B cell (primary cell): Measurements from ENCODE around the gene GRIN2D.

Experiments used
- EZH2 ChIP-seq: IDR thresholded peaks from 2 replicates; pipeline ENCODE4 v1.6.1; 2012; ENCODE audit warnings: borderline replicate concordance, low read depth, mild to moderate bottlenecking, moderate library complexity, low read length; ENCODE audit not compliant: insufficient read depth, poor library complexity, severe bottlenecking
- TF ChIP-seq, protein P1 (sequence below): fragments of 200-600 bp; IDR thresholded peaks from one replicate; pipeline ENCODE4 v1.8.0; 2022; ENCODE audit warnings: antibody characterized with exemption, mild to moderate bottlenecking

DNA sequence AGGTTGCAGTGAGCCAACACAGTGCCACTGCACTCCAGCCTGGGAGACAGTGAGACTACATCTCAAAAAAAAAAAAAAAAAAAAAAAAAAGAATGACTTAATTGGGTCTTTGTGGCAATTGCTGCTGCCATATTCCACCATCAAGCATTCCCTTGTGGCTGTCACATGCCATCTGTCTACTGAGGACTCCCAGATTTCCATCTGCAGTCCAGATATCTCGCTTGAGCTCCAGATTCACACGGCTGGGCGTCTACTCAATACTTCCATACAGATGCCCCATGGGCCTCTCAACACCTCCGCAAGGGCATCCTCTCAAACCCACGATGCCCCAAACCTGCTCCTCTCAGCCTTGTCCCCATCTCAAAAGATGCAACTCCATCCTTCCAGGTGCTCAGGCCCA is 42.6 kb upstream of the GRIN2D start:
- TF ChIP-seq, protein P1, sequence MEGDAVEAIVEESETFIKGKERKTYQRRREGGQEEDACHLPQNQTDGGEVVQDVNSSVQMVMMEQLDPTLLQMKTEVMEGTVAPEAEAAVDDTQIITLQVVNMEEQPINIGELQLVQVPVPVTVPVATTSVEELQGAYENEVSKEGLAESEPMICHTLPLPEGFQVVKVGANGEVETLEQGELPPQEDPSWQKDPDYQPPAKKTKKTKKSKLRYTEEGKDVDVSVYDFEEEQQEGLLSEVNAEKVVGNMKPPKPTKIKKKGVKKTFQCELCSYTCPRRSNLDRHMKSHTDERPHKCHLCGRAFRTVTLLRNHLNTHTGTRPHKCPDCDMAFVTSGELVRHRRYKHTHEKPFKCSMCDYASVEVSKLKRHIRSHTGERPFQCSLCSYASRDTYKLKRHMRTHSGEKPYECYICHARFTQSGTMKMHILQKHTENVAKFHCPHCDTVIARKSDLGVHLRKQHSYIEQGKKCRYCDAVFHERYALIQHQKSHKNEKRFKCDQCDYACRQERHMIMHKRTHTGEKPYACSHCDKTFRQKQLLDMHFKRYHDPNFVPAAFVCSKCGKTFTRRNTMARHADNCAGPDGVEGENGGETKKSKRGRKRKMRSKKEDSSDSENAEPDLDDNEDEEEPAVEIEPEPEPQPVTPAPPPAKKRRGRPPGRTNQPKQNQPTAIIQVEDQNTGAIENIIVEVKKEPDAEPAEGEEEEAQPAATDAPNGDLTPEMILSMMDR: no peak
- TF ChIP-seq EZH2: no peak
